NCI-H2081 treated with DMSO at 0.1 percent for 48 hours (cell line): ENCODE measurements around the gene SH3RF2.

Experiments
- DNase-seq: peaks from one replicate; lab custom pipeline; 2025; lab: John Stamatoyannopoulos, UW

Gene SH3RF2

GRCh38 chr5:146042628-146043279 is 106.4 kb downstream of the SH3RF2 start:
- DNase-seq, result no peak

- no peak for DNase-seq
Measured at GRCh38 chr5:146043722-146044121, 107.3 kb downstream of the SH3RF2 start.

GRCh38 chr5:146047396-146047795 is 111.0 kb downstream of the SH3RF2 start:
- DNase-seq, result no peak

GRCh38 chr5:146048994-146049703 is 112.8 kb downstream of the SH3RF2 start:
- DNase-seq, result peak; percentile 6

- no peak for DNase-seq
Measured at GRCh38 chr5:146049704-146050026, 113.3 kb downstream of the SH3RF2 start.

GRCh38 chr5:146050086-146050485 is 113.7 kb downstream of the SH3RF2 start:
- no peak for DNase-seq

DNA sequence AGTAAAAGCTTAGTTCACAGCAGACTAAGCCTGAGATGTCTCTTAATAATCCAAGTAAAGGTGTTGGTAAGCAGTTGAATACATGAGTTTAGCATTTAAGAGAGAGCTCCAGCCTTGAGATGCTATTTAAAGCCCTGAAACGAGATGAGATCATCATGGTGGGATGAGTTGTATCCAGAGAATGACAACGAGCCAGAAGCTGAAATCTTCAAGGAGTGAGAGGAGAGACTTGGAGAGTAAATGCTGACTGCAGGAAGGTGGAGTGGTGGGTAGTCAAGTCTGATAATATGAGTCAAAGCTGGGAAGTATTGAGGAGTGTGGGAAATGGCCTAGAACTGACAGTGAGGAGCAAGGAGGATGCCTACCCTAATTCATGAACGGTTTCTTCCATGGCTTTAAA is 115.3 kb downstream of the SH3RF2 start:
- DNase-seq, result no peak

GRCh38 chr5:146052780-146053179 is 116.4 kb downstream of the SH3RF2 start:
- no peak for DNase-seq

GRCh38 chr5:146055432-146055831 is 119.1 kb downstream of the SH3RF2 start:
- DNase-seq, result no peak

DNA sequence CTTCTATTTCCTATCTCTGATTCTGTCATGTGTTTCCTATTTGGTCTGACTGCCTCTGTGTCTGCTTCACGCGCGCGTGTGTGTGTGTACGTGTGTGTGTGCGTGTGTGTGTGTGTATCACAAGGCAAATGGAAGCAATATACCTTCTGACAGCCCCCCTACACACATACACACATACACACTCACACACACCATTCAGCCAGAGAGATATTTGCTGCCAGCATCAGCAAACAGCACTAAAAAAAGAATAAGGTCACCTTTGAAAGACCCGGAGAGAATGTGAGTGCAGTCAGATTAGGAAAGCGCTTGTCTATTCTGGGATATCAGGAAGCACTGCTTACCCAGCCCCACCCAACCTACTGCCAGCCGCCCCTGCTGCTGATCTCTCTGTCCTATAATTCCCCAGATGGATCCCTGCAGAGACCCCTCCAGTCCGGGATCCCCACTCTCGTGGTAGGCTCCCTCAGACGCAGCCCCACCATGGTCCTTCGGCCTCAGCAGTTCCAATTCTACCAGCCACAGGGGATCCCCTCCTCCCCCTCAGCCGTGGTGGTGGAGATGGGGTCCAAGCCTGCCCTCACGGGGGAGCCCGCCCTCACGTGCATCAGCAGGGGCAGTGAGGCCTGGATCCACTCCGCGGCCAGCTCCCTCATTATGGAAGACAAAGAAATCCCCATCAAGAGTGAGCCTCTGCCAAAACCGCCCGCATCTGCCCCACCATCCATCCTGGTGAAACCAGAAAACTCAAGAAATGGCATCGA is 123.3 kb downstream of the SH3RF2 start:
- no peak for DNase-seq

DNA sequence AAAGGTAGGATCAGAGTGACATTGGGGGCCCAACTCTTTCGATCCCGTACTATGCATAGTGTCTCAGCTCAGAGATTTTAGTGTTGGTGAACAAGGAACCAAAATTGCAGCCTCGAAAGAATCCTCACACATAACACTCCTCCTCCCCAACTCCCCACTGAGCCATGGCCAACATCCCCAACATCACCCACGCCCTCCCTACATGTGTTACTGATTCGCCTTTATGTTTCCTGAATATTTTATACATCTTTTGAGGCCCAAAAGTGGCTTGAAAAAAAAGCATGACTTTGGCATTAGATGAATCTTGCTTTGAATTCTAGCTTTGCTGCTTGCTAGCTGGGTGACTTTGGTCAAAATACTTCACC is 123.8 kb downstream of the SH3RF2 start:
- DNase-seq, result no peak

- no peak for DNase-seq
Measured at GRCh38 chr5:146066968-146067367, 130.6 kb downstream of the SH3RF2 start.

GRCh38 chr5:146068206-146068605 is 131.8 kb downstream of the SH3RF2 start:
- no peak for DNase-seq

GRCh38 chr5:146068977-146069779 is 132.8 kb downstream of the SH3RF2 start:
- DNase-seq, result no peak

DNA sequence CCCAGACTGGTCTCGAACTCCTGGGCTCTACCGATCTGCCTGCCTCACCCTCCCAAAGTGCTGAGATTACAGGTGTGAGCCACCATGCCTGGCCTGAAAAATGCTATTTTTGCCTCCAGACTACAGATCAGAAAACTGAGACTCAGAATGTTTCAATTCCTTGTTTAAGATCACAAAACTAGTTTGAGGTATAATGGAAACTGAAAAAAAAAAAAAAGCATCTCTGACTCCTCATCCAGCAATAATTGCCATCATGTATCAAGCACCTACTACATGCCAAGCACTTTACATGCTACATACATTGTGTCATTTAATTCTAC is 133.4 kb downstream of the SH3RF2 start:
- no peak for DNase-seq

- DNase-seq, result no peak
Measured at GRCh38 chr5:146070746-146071145, 134.4 kb downstream of the SH3RF2 start.

GRCh38 chr5:146071171-146071570 is 134.8 kb downstream of the SH3RF2 start:
- no peak for DNase-seq

DNA sequence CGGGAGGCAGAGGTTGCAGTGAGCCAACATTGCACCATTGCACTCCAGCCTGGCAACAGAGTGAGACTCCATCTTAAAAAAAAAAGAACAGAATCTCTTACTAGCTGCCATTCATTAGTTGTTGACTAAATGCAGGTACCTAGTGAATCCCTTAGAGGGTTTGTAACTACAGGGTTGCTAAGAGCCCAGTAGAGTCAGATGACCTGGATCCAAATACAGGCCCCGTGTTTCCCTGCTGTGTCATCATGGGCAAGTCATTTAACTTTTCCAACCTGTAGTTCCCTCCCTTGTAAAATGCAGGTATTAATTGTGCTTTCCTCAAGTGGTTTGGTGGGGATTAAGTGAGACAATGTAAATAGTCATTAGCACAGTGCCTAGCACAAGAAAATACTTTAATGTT is 136.2 kb downstream of the SH3RF2 start:
- DNase-seq, result no peak

GRCh38 chr5:146073239-146073900 is 137.0 kb downstream of the SH3RF2 start:
- no peak for DNase-seq

DNA sequence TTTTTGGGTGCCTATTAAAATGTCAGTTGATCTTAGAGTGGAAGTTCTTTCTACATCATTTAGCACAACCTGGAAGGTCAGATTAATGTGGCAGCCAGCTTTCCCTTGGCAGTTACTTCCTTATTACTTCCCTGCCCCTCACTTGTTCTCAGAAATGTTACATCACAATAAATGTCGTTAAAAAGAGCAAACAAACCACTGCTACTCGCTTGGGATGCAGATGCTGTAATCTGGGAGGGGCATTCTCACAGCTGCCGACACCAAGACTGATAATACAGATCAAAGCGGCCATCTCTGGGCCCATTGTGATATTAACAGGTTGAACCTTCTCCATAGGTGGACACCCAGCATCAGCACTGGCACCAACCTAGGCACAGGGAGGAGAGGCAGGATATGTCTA is 139.7 kb downstream of the SH3RF2 start:
- DNase-seq, result no peak

DNA sequence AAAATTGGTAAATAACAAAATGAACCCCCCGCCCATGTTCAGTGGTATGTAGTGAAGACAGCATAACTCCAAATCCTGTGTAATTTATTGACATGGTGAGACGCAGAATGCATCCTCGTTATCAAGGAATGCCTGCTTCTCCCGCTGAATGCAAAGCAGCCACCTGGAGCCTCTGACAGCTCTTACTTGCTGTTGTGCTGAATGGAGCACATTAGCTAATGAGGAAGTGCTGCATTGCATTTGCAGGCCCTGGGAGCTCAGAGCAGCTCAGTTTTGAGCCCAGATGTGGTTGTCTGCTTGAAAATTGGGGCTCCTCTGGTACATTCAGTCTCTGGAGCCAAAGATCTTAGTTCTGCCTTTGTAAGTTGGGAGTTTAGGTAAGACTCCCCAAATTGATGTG is 140.1 kb downstream of the SH3RF2 start:
- DNase-seq, result no peak

- no peak for DNase-seq
Measured at GRCh38 chr5:146078566-146078965, 142.2 kb downstream of the SH3RF2 start.
